ENCODE measurements around the gene ABR.
"Not testable (repeated sequence)": the region's sequence is repeated elsewhere in the genome, so short reads cannot be mapped to it uniquely, and the experiment has no call there.

- TF ChIP-seq, protein P1, sequence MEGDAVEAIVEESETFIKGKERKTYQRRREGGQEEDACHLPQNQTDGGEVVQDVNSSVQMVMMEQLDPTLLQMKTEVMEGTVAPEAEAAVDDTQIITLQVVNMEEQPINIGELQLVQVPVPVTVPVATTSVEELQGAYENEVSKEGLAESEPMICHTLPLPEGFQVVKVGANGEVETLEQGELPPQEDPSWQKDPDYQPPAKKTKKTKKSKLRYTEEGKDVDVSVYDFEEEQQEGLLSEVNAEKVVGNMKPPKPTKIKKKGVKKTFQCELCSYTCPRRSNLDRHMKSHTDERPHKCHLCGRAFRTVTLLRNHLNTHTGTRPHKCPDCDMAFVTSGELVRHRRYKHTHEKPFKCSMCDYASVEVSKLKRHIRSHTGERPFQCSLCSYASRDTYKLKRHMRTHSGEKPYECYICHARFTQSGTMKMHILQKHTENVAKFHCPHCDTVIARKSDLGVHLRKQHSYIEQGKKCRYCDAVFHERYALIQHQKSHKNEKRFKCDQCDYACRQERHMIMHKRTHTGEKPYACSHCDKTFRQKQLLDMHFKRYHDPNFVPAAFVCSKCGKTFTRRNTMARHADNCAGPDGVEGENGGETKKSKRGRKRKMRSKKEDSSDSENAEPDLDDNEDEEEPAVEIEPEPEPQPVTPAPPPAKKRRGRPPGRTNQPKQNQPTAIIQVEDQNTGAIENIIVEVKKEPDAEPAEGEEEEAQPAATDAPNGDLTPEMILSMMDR (IDR thresholded peaks at IDR 0.05; ENCODE audit: borderline replicate concordance, extremely low read depth, low read length, poor library complexity, severe bottlenecking): not testable (repeated sequence)
- TF ChIP-seq EZH2 (IDR thresholded peaks at IDR 0.05; ENCODE audit: borderline replicate concordance, low read depth, low read length, severe bottlenecking): not testable (repeated sequence)
Measured at GRCh38 chr17:1121442-1121817, 58.4 kb downstream of the ABR start.

All from DND-41 (cell line).